H1 (cell line): ENCODE measurements around the gene AKIRIN2. TPM values are rescaled to one million over a fixed set of nuclear protein-coding genes. Genes with fewer than 3 reads are reported as not detected.

ENCODE experiments used
- CTCF ChIA-PET: fragments of 300-600 bp; sonication (Branson Sonifier 250); formaldehyde crosslinking; loops from one replicate; lab custom pipeline; 2021; ENCODE audit not compliant: partially characterized antibody; lab: Charles Lee
- POLR2A ChIA-PET: fragments of 300-600 bp; sonication (Branson Sonifier 250); formaldehyde crosslinking; loops from one replicate; lab custom pipeline; 2021; ENCODE audit warnings: inconsistent platforms; ENCODE audit not compliant: partially characterized antibody; lab: Charles Lee
- DNase-seq, 2 experiments: peaks; one replicate each; pipeline versions ENCODE4 v3.0.0 to v3.0.0-alpha.2; 2010 to 2022; ENCODE audit warnings: low spot score in 2 of 2, low read depth in 1 of 2, mixed read lengths in 1 of 2
- FAIRE-seq: peaks from 2 replicates; lab custom pipeline; 2011; peaks lifted over from hg19 to GRCh38; lab: Jason Lieb, UNC
- H2AFZ ChIP-seq: 2 replicates; pipeline ENCODE4 v1.8.1; 2012; ENCODE audit warnings: low read length, inconsistent platforms
- H2AK5ac ChIP-seq: 2 replicates; pipeline ENCODE4 v1.6.1; 2013; ENCODE audit warnings: low read depth, low read length
- H2BK120ac ChIP-seq: replicated peaks from 2 replicates; pipeline ENCODE3; 2013; ENCODE audit warnings: low read depth, low read length, inconsistent platforms
- H2BK12ac ChIP-seq: 2 replicates; pipeline ENCODE4 v1.6.1; 2013; ENCODE audit warnings: low read depth, low read length
- H2BK15ac ChIP-seq: 2 replicates; pipeline ENCODE4 v1.6.1; 2013; ENCODE audit warnings: low read length
- H2BK20ac ChIP-seq: 2 replicates; pipeline ENCODE4 v1.6.1; 2013; ENCODE audit warnings: low read length
- H2BK5ac ChIP-seq: 2 replicates; pipeline ENCODE4 v1.6.1; 2013; ENCODE audit warnings: low read depth, low read length
- H3K14ac ChIP-seq: 2 replicates; pipeline ENCODE4 v1.6.1; 2013; ENCODE audit warnings: inconsistent platforms; ENCODE audit not compliant: insufficient read length
- H3K18ac ChIP-seq: 2 replicates; pipeline ENCODE4 v1.6.1; 2013; ENCODE audit warnings: low read length; ENCODE audit errors: extremely low read depth
- H3K23ac ChIP-seq: 2 replicates; pipeline ENCODE4 v1.6.1; 2013; ENCODE audit warnings: inconsistent platforms; ENCODE audit not compliant: insufficient read length
- H3K23me2 ChIP-seq: 2 replicates; pipeline ENCODE4 v1.6.1; 2013; ENCODE audit warnings: low read depth, low read length
- H3K27ac ChIP-seq: 2 replicates; pipeline ENCODE4 v1.6.1; 2011; ENCODE audit warnings: low read depth, low read length, inconsistent platforms
- H3K27me3 ChIP-seq, 4 experiments: replicated peaks in 1 of 4; 1 replicate in 1 of 4; 2 replicates in 3 of 4; pipeline versions ENCODE4 v1.6.1 to v1.8.1; 2011 to 2013; ENCODE audit warnings: low read length in 3 of 4, mild to moderate bottlenecking in 3 of 4, inconsistent platforms in 2 of 4, mixed read lengths in 2 of 4, moderate library complexity in 1 of 4; ENCODE audit not compliant: control insufficient read depth in 3 of 4, insufficient read depth in 3 of 4; ENCODE audit errors: extremely low read depth in 1 of 4
- H3K36me3 ChIP-seq, 4 experiments: 2 replicates each; pipeline versions ENCODE4 v1.6.1 to v1.8.1; 2011 to 2013; ENCODE audit warnings: mild to moderate bottlenecking in 4 of 4, low read length in 3 of 4, moderate library complexity in 2 of 4, control low read depth in 1 of 4, inconsistent platforms in 1 of 4; ENCODE audit not compliant: insufficient read depth in 4 of 4, control insufficient read depth in 2 of 4
- H3K4ac ChIP-seq: replicated peaks from 2 replicates; pipeline ENCODE3; 2013; ENCODE audit warnings: low read length, low read depth, mixed read lengths, inconsistent platforms; ENCODE audit not compliant: insufficient read length
- H3K4me1 ChIP-seq, 4 experiments: replicated peaks in 1 of 4; 1 replicate in 1 of 4; 2 replicates in 3 of 4; pipeline versions ENCODE4 v1.6.1 to v1.8.1; 2011 to 2013; ENCODE audit warnings: low read length in 3 of 4, inconsistent platforms in 2 of 4, mixed read lengths in 1 of 4; ENCODE audit not compliant: insufficient read depth in 4 of 4, control insufficient read depth in 3 of 4
- H3K4me2 ChIP-seq, 2 experiments: 2 replicates each; pipeline versions ENCODE4 v1.6.1 to v1.8.1; 2011 to 2013; ENCODE audit warnings: low read depth in 2 of 2, low read length in 2 of 2, control low read depth in 1 of 2, inconsistent platforms in 1 of 2, mild to moderate bottlenecking in 1 of 2; ENCODE audit not compliant: insufficient read depth in 1 of 2
- H3K4me3 ChIP-seq, 4 experiments: fragments of 200-600, 300-600 bp in 1 of 4; sonication (generic), shearing (Covaris generic), sonication (Bioruptor Twin) in 1 of 4; 2 replicates each; pipeline versions ENCODE4 v1.5.1 to v1.8.1; 2011 to 2016; ENCODE audit warnings: low read length in 4 of 4, low read depth in 3 of 4, control low read depth in 2 of 4, inconsistent platforms in 2 of 4, mild to moderate bottlenecking in 2 of 4, mixed read lengths in 1 of 4, moderate library complexity in 1 of 4; ENCODE audit not compliant: insufficient read depth in 2 of 4; ENCODE audit errors: extremely low read depth in 1 of 4
- H3K56ac ChIP-seq: replicated peaks from 2 replicates; pipeline ENCODE3; 2013; ENCODE audit warnings: low read depth, mild to moderate bottlenecking, mixed read lengths, low read length, inconsistent platforms; ENCODE audit not compliant: insufficient read length
- H3K79me1 ChIP-seq: 2 replicates; pipeline ENCODE4 v1.6.1; 2013; ENCODE audit warnings: low read depth, low read length, control low read depth
- H3K79me2 ChIP-seq, 2 experiments: 2 replicates each; pipeline versions ENCODE4 v1.6.1 to v1.8.1; 2012 to 2013; ENCODE audit warnings: low read length in 2 of 2, mild to moderate bottlenecking in 2 of 2, inconsistent platforms in 1 of 2; ENCODE audit not compliant: insufficient read depth in 2 of 2, control insufficient read depth in 1 of 2
- H3K9ac ChIP-seq, 4 experiments: replicated peaks in 1 of 4; 1 replicate in 1 of 4; 2 replicates in 3 of 4; pipeline versions ENCODE4 v1.6.1 to v1.8.1; 2011 to 2013; ENCODE audit warnings: low read depth in 3 of 4, low read length in 3 of 4, control low read depth in 2 of 4, mild to moderate bottlenecking in 2 of 4, moderate library complexity in 2 of 4, inconsistent platforms in 1 of 4; ENCODE audit errors: extremely low read depth in 1 of 4
- H3K9me3 ChIP-seq, 2 experiments: 2 replicates each; pipeline versions ENCODE4 v1.6.1 to v1.8.1; 2012 to 2013; ENCODE audit warnings: mild to moderate bottlenecking in 2 of 2, moderate library complexity in 2 of 2, control low read depth in 1 of 2, inconsistent platforms in 1 of 2, low read depth in 1 of 2, low read length in 1 of 2, mixed read lengths in 1 of 2; ENCODE audit not compliant: insufficient read depth in 2 of 2
- H4K20me1 ChIP-seq, 2 experiments: replicated peaks in 1 of 2; 2 replicates each; pipeline versions ENCODE3 to v1.8.1; 2011 to 2013; ENCODE audit warnings: inconsistent platforms in 2 of 2, low read length in 2 of 2, mild to moderate bottlenecking in 1 of 2; ENCODE audit not compliant: insufficient read depth in 2 of 2, control insufficient read depth in 1 of 2
- H4K5ac ChIP-seq: 2 replicates; pipeline ENCODE4 v1.6.1; 2013; ENCODE audit warnings: low read length, low read depth, mixed read lengths, inconsistent platforms; ENCODE audit not compliant: insufficient read length
- H4K8ac ChIP-seq: 2 replicates; pipeline ENCODE4 v1.8.0; 2013; ENCODE audit warnings: mild to moderate bottlenecking, moderate library complexity, low read length, inconsistent platforms; ENCODE audit not compliant: insufficient read depth; ENCODE audit errors: extremely low read depth
- H4K91ac ChIP-seq: replicated peaks from 2 replicates; pipeline ENCODE3; 2013; ENCODE audit warnings: low read length, mixed read lengths, inconsistent platforms; ENCODE audit not compliant: insufficient read length
- BCL11A ChIP-seq, 2 experiments: IDR thresholded peaks; one replicate each; pipeline ENCODE4 v1.6.1; 2011; ENCODE audit warnings: low read depth in 2 of 2, low read length in 2 of 2, mild to moderate bottlenecking in 2 of 2
- BRCA1 ChIP-seq: IDR thresholded peaks from 2 replicates; pipeline ENCODE4 v1.6.1; 2012; ENCODE audit warnings: low read depth, low read length, improper control_type of control experiment
- CREB1 ChIP-seq: IDR thresholded peaks from 2 replicates; pipeline ENCODE4 v1.6.1; 2012; ENCODE audit warnings: inconsistent platforms
- HDAC2 ChIP-seq, 2 experiments: fragments of 300-600 bp in 1 of 2; sonication (generic) in 1 of 2; IDR thresholded peaks; 2 replicates each; pipeline ENCODE4 v1.6.1; 2011 to 2012; ENCODE audit warnings: low read depth in 2 of 2, low read length in 2 of 2, mild to moderate bottlenecking in 2 of 2, moderate library complexity in 2 of 2, borderline replicate concordance in 1 of 2, inconsistent platforms in 1 of 2
- NANOG ChIP-seq: IDR thresholded peaks from 2 replicates; pipeline ENCODE4 v1.6.1; 2011; ENCODE audit warnings: low read length, low read depth, mild to moderate bottlenecking, inconsistent platforms; ENCODE audit not compliant: insufficient read depth, poor library complexity, severe bottlenecking
- RNF2 ChIP-seq: fragments of 200-900, 300-1000 bp; sonication (generic); IDR thresholded peaks from 2 replicates; pipeline ENCODE4 v1.7.1; 2016; ENCODE audit warnings: borderline replicate concordance, low read depth, mild to moderate bottlenecking, antibody characterized with exemption, low read length; ENCODE audit not compliant: poor library complexity, severe bottlenecking; ENCODE audit errors: missing control alignments
- SIX5 ChIP-seq: IDR thresholded peaks from 2 replicates; pipeline ENCODE4 v1.6.1; 2011; ENCODE audit warnings: mild to moderate bottlenecking, low read depth, low read length
- SP1 ChIP-seq: IDR thresholded peaks from 2 replicates; pipeline ENCODE4 v1.6.1; 2011; ENCODE audit warnings: low read depth, low read length
- SP4 ChIP-seq: IDR thresholded peaks from 2 replicates; pipeline ENCODE4 v1.6.1; 2012; ENCODE audit warnings: low read length, inconsistent platforms
- YY1 ChIP-seq: IDR thresholded peaks from 2 replicates; pipeline ENCODE4 v1.6.1; 2011; ENCODE audit warnings: low read depth, mild to moderate bottlenecking, low read length
- WGBS, 2 experiments: shearing (Covaris generic) in 1 of 2; methylation state at CpG; one replicate each; pipeline versions ENCODE4 v1.1.6 to v1.1.7; 2013 to 2015; ENCODE audit warnings: low lambda C conversion rate in 2 of 2, mixed read lengths in 2 of 2, inconsistent platforms in 1 of 2, low coverage in 1 of 2, missing lambda C conversion rate in 1 of 2; ENCODE audit not compliant: insufficient replicate concordance in 2 of 2, insufficient coverage in 1 of 2, insufficient read length in 1 of 2; ENCODE audit errors: extremely low coverage in 1 of 2, missing lambda C conversion rate in 1 of 2; 5-methylcytosine and 5-hydroxymethylcytosine counted together
- polyA plus RNA-seq, 7 experiments: library from polyadenylated mRNA; depleted of rRNA in 3 of 7; stranded (reverse) in 5 of 7; unstranded in 2 of 7; fragments of >200 nt in 5 of 7; fragments of 200-250 nt in 2 of 7; gene quantifications; 1 replicate in 5 of 7; 2 replicates in 1 of 7; 4 replicates in 1 of 7; pipeline versions ENCODE4 v1.2.1 to v1.2.3, GENCODE V29; 2011 to 2013; ENCODE audit warnings: missing spikeins in 2 of 7, mixed read lengths in 2 of 7
- total RNA-seq: library from RNA; stranded (reverse); fragmentation: NEBNext Ultra II Directional; extraction: Animal tissue kit (Norgen Biotek cat#: 25700); gene quantifications from 2 replicates; pipeline ENCODE4 v1.2.1, GENCODE V29; 2021

The AKIRIN2 gene
- total and polyA plus RNA-seq, 2 of the 8 experiments (the other 6 are each of a cell fraction or from before 2014, with no cell fraction given): 35.6 to 75.3 TPM

GRCh38 chr6:87743454-87743853 is 41.4 kb upstream of the AKIRIN2 start:
- ChIA-PET POLR2A (no interaction called here), CTCF (no interaction called here)
- H3K79me1 ChIP-seq: no peaks in the 10 kb centered on the region

More at GRCh38 chr6:87743454-87743853, 41.4 kb upstream of the AKIRIN2 start:
- Histone ChIP-seq H3K27me3 (no peaks in the 10 kb centered on the region), H4K20me1 (no peaks in the 10 kb centered on the region), H3K9ac (no peak overlapping the region), H3K4me2 (no peak overlapping the region), H3K4me1 (no peaks in the 10 kb centered on the region), H3K36me3 (no peaks in the 10 kb centered on the region), H2BK20ac (no peak overlapping the region), H2BK12ac (no peak overlapping the region), H4K91ac (no peak overlapping the region), H3K23me2 (no peaks in the 10 kb centered on the region), H2AK5ac (no peak overlapping the region), H3K23ac (no peak overlapping the region), H3K56ac (no peak overlapping the region), H3K79me2 (no peaks in the 10 kb centered on the region), H3K9me3 (no peaks in the 10 kb centered on the region), H2BK120ac (no peak overlapping the region), H3K27ac (no peak overlapping the region), H2BK5ac (no peak overlapping the region), H4K5ac (no peak overlapping the region), H3K4ac (no peak overlapping the region), H2BK15ac (no peak overlapping the region), H4K8ac (no peak overlapping the region), H3K18ac (no peak overlapping the region), H3K14ac (no peak overlapping the region), H3K4me3 (no peak overlapping the region), H2AFZ (no peak overlapping the region)
- DNase-seq (no peak), FAIRE-seq (no peak)
- 88% methylated on average over 2 of the region's 2 CpGs; no CpG with 5 or more reads in 1 of the 2 experiments for WGBS, 2 experiments
- no peak for TF ChIP-seq HDAC2 (IDR thresholded peaks at IDR 0.05; ENCODE audit: borderline replicate concordance in 1 of 2, low read depth in 2 of 2, low read length in 2 of 2)
- TF ChIP-seq CREB1: no peak
- no peak for TF ChIP-seq BRCA1
- TF ChIP-seq SP1: no peak
- no peak for TF ChIP-seq SIX5
- TF ChIP-seq NANOG: no peak
- TF ChIP-seq YY1: no peak
- TF ChIP-seq BCL11A (IDR thresholded peaks at IDR 0.05; ENCODE audit: low read depth in 2 of 2, low read length in 2 of 2): no peak
- TF ChIP-seq SP4: no peak
- no peak for TF ChIP-seq RNF2
